ENCODE measurements around the gene ID1. TPM values are rescaled to one million over a fixed set of nuclear protein-coding genes. Genes with fewer than 3 reads are reported as not detected.

The ID1 gene
- total and polyA plus RNA-seq, 2 of the 13 experiments (the other 11 are each of a cell fraction or from before 2014, with no cell fraction given), result 320 to 419 TPM

- no peak for TF ChIP-seq ZNF652 (CRISPR knock-in tag; IDR thresholded peaks at IDR 0.05; ENCODE audit: borderline replicate concordance, low read depth)
- no peak for TF ChIP-seq GZF1 (CRISPR knock-in tag; IDR thresholded peaks at IDR 0.05)
- TF ChIP-seq RNF2 (conservative IDR thresholded peaks at IDR 0.05; ENCODE audit: low read depth), result no peak
- TF ChIP-seq RXRB (CRISPR knock-in tag; IDR thresholded peaks at IDR 0.05; ENCODE audit: borderline replicate concordance), result no peak
- TF ChIP-seq STAT5B (CRISPR knock-in tag; IDR thresholded peaks at IDR 0.05), result peak; percentile 73; the same call in 1 of the 2 replicates
- TF ChIP-seq ZNF232 (CRISPR knock-in tag; IDR thresholded peaks at IDR 0.05; ENCODE audit: borderline replicate concordance), result no peak
- no peak for TF ChIP-seq ZNF281 (CRISPR knock-in tag; IDR thresholded peaks at IDR 0.05; ENCODE audit: borderline replicate concordance)
- TF ChIP-seq ZNF460 (CRISPR knock-in tag; IDR thresholded peaks at IDR 0.05; ENCODE audit: borderline replicate concordance), result no peak
- TF ChIP-seq SRSF1 (optimal IDR thresholded peaks at IDR 0.05; ENCODE audit: low read depth, low read length), result no peak
- TF ChIP-seq TCF12 (IDR thresholded peaks at IDR 0.05), result no peak
- TF ChIP-seq TCF12 (CRISPR knock-in tag; IDR thresholded peaks at IDR 0.05), result no peak
- no peak for TF ChIP-seq ZBED4 (CRISPR knock-in tag; IDR thresholded peaks at IDR 0.05; ENCODE audit: borderline replicate concordance)
- TF ChIP-seq HOXA7 (CRISPR knock-in tag; IDR thresholded peaks at IDR 0.05), result no peak
- no peak for TF ChIP-seq FOXO1 (CRISPR knock-in tag; IDR thresholded peaks at IDR 0.05)
- 0 out of 2 replicates have a peak, but pooled peaks have one; percentile 26 for TF ChIP-seq FOXA3 (CRISPR knock-in tag; IDR thresholded peaks at IDR 0.05)
- TF ChIP-seq PAF1 (CRISPR knock-in tag; IDR thresholded peaks at IDR 0.05), result no peak; the same call in 1 of the 2 replicates
- TF ChIP-seq ZBTB26 (CRISPR knock-in tag; IDR thresholded peaks at IDR 0.05; ENCODE audit: borderline replicate concordance), result no peak
- TF ChIP-seq CSRNP2 (CRISPR knock-in tag; conservative IDR thresholded peaks at IDR 0.05; ENCODE audit: low read depth), result no peak
- 0 out of 2 replicates have a peak, but pooled peaks have one; percentile 15 for TF ChIP-seq BCL6 (CRISPR knock-in tag; IDR thresholded peaks at IDR 0.05)
- TF ChIP-seq ZNF138 (CRISPR knock-in tag; IDR thresholded peaks at IDR 0.05; ENCODE audit: low read depth), result no peak
- no peak for TF ChIP-seq NFYB (CRISPR knock-in tag; IDR thresholded peaks at IDR 0.05)
Observed at GRCh38 chr20:31560094-31560745, 44.9 kb upstream of the ID1 start (continued).

Measured in HepG2 (cell line).